ENCODE measurements around the gene S100A4.
"Not testable (repeated sequence)": the region's sequence is repeated elsewhere in the genome, so short reads cannot be mapped to it uniquely, and the experiment has no call there.

The S100A4 gene

GRCh38 chr1:153532181-153532580 is 13.4 kb downstream of the S100A4 start:
- peak in 1 of 2 experiments; percentile 51 for DNase-seq

GRCh38 chr1:153531638-153532037 is 14.0 kb downstream of the S100A4 start:
- no peak for DNase-seq

GRCh38 chr1:153527683-153528040 is 17.9 kb downstream of the S100A4 start:
- no peak for DNase-seq

GRCh38 chr1:153527023-153527682 is 18.5 kb downstream of the S100A4 start:
- no peak for DNase-seq

- no peak for DNase-seq
Observed at GRCh38 chr1:153526132-153526543, 19.5 kb downstream of the S100A4 start.

GRCh38 chr1:153525088-153525728 is 20.4 kb downstream of the S100A4 start:
- DNase-seq, result no peak

- not testable (repeated sequence) for DNase-seq
Observed at GRCh38 chr1:153522353-153523048, 23.1 kb downstream of the S100A4 start.

- not testable (repeated sequence) for DNase-seq
Observed at GRCh38 chr1:153521808-153522207, 23.8 kb downstream of the S100A4 start.

GRCh38 chr1:153520818-153521476 is 24.7 kb downstream of the S100A4 start:
- DNase-seq, result no peak

GRCh38 chr1:153520137-153520691 is 25.4 kb downstream of the S100A4 start:
- not testable (repeated sequence) for DNase-seq

GRCh38 chr1:153519242-153519641 is 26.4 kb downstream of the S100A4 start:
- DNase-seq, result no peak

- DNase-seq, result no peak
Observed at GRCh38 chr1:153515504-153516394, 29.9 kb downstream of the S100A4 start.

- DNase-seq, result no peak
Observed at GRCh38 chr1:153513666-153514065, 31.9 kb downstream of the S100A4 start.

GRCh38 chr1:153513023-153513422 is 32.6 kb downstream of the S100A4 start:
- no peak for DNase-seq

GRCh38 chr1:153510984-153511410 is 34.6 kb downstream of the S100A4 start:
- DNase-seq, result peak; percentile 70 to 77

- DNase-seq, result peak; percentile 56 to 63
Observed at GRCh38 chr1:153509729-153510354, 35.8 kb downstream of the S100A4 start.

GRCh38 chr1:153509036-153509435 is 36.6 kb downstream of the S100A4 start:
- DNase-seq, result no peak

GRCh38 chr1:153507926-153508583 is 37.6 kb downstream of the S100A4 start:
- DNase-seq, result no peak

GRCh38 chr1:153506831-153507413 is 38.7 kb downstream of the S100A4 start:
- no peak for DNase-seq

- DNase-seq, result no peak
Observed at GRCh38 chr1:153506386-153506785, 39.2 kb downstream of the S100A4 start.

- no peak for DNase-seq
Observed at GRCh38 chr1:153505576-153505975, 40.0 kb downstream of the S100A4 start.

Measured in stimulated activated CD4-positive, alpha-beta T cell treated with anti-CD3 and anti-CD28 coated beads, Interleukin-4, amount 100 ng/mL, for 4 hours (primary cell).